KOPT-K1 (cell line): ENCODE data around the gene CCDC57.
"Not testable (repeated sequence)": the region's sequence is repeated elsewhere in the genome, so short reads cannot be mapped to it uniquely, and the experiment has no call there.

Source experiments
- H3K27ac ChIP-seq: fragments of 200-600 bp; sonication (generic); 2 replicates; pipeline ENCODE4 v1.5.1; 2016; ENCODE audit warnings: antibody characterized with exemption, mild to moderate bottlenecking, low read depth, low read length; ENCODE audit not compliant: poor library complexity, severe bottlenecking
- H3K36me3 ChIP-seq: fragments of 200-600 bp; sonication (generic); 2 replicates; pipeline ENCODE4 v1.5.1; 2017; ENCODE audit warnings: antibody characterized with exemption, mild to moderate bottlenecking, low read length, moderate library complexity; ENCODE audit not compliant: insufficient read depth
- H3K9me3 ChIP-seq: fragments of 200-600 bp; sonication (generic); 2 replicates; pipeline ENCODE4 v1.5.1; 2017; ENCODE audit warnings: antibody characterized with exemption, low read length, mild to moderate bottlenecking; ENCODE audit not compliant: insufficient read depth, poor library complexity, severe bottlenecking

CCDC57 gene

DNA sequence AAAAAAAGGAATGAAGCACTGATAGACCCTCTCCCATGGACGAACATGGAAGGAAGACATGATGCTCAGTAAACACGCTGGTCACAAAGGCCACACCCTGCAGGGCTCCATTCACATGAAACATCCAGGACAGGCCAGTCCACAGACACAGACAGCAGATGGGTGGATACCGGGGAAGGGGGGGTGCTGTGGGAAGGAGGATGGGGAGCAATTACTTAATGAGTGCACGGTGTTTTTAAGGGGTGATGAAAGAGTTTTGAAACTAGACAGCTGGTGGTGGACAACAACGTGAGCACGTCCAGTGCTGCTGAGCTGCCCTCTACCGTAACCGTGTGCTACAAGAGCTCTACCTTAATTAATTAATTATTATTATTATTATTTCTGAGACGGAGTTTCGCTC is 10.2 kb upstream of the CCDC57 start:
- H3K36me3 ChIP-seq = no peaks in the 10 kb centered on the region
- H3K9me3 ChIP-seq = no peaks in the 10 kb centered on the region
- no peak overlapping the region for H3K27ac ChIP-seq

- Histone ChIP-seq H3K36me3 (no peaks in the 10 kb centered on the region), H3K27ac (no peak overlapping the region), H3K9me3 (no peaks in the 10 kb centered on the region)
Measured at GRCh38 chr17:82221341-82221902, 8.8 kb upstream of the CCDC57 start.

GRCh38 chr17:82219753-82220709 is 7.4 kb upstream of the CCDC57 start:
- Histone ChIP-seq H3K9me3 (no peaks in the 10 kb centered on the region), H3K36me3 (no peaks in the 10 kb centered on the region), H3K27ac (no peak overlapping the region)

DNA sequence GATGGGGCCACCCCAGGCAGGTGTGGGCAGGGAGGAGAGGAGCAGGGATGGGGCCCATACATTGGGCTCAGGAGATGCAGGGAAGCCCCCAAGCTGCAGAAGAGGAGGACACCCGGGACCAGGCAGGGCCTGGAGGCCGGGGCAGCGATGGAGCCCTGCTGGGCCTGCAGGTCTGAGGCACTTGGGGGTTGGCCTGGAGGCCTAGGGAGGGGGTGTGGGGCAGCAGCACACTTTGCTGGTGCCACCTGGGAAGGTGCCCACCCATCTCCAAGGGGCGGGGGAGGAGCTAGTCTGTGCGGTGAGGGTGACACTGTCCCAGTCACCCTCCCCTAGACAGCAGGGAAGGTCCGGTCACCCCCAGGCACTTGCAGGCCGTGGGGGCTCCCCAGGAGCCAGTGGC is 6.4 kb upstream of the CCDC57 start:
- no peak overlapping the region for H3K27ac ChIP-seq
- H3K9me3 ChIP-seq = no peaks in the 10 kb centered on the region
- H3K36me3 ChIP-seq = no peaks in the 10 kb centered on the region

- H3K36me3 ChIP-seq = no peaks in the 10 kb centered on the region
- H3K9me3 ChIP-seq = no peaks in the 10 kb centered on the region
- H3K27ac ChIP-seq = no peak overlapping the region
Measured at GRCh38 chr17:82218349-82219075, 5.9 kb upstream of the CCDC57 start.

GRCh38 chr17:82217530-82218204 is 5.0 kb upstream of the CCDC57 start:
- Histone ChIP-seq H3K27ac (no peak overlapping the region), H3K9me3 (no peaks in the 10 kb centered on the region), H3K36me3 (no peaks in the 10 kb centered on the region)

- no peak overlapping the region for H3K27ac ChIP-seq
Measured at GRCh38 chr17:82217120-82217529, 4.5 kb upstream of the CCDC57 start.

GRCh38 chr17:82216301-82217119 is 3.9 kb upstream of the CCDC57 start:
- Histone ChIP-seq H3K9me3 (no peaks in the 10 kb centered on the region), H3K27ac (no peak overlapping the region), H3K36me3 (no peaks in the 10 kb centered on the region)

More at GRCh38 chr17:82217120-82217529, 4.5 kb upstream of the CCDC57 start:
- Histone ChIP-seq H3K9me3 (no peaks in the 10 kb centered on the region), H3K36me3 (no peaks in the 10 kb centered on the region)

GRCh38 chr17:82215972-82216300 is 3.3 kb upstream of the CCDC57 start:
- H3K27ac ChIP-seq = no peak overlapping the region
- no peaks in the 10 kb centered on the region for H3K36me3 ChIP-seq
- no peaks in the 10 kb centered on the region for H3K9me3 ChIP-seq

- Histone ChIP-seq H3K9me3 (no peaks in the 10 kb centered on the region), H3K27ac (no peak overlapping the region), H3K36me3 (no peaks in the 10 kb centered on the region)
Measured at GRCh38 chr17:82215095-82215971, 2.7 kb upstream of the CCDC57 start.

DNA sequence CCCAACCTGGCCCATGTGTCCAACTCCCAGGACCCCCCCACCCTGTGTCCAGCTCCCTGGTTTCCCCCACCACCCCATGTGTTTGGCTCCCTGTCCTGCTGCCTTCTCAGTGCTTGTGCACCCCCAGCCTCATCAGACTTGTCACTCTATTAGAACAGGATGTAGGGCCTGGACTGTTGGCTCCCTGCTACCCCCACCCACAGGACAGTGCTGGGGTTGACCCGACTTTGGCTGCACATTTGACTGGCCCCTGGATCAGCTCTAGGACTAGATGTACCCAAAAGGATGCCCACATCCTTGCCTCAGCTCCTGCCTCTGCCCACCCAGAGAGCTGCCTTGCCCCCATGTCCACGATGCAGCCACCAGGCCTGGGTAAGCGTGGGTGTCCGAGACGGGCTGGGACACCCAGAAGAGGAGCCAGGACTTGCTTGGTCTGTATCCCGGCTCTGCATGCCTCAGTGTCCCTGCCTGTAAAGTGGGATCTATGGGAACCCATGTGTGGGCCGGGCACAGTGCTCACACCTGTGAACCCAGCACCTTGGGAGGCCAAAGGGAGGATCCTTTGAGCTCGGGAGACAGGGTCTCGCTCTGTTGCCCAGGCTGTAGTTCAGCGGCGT is 1.5 kb upstream of the CCDC57 start:
- Histone ChIP-seq H3K36me3 (no peaks in the 10 kb centered on the region), H3K9me3 (no peaks in the 10 kb centered on the region), H3K27ac (no peak overlapping the region)

GRCh38 chr17:82213251-82214011 is 789 bp upstream of the CCDC57 start:
- Histone ChIP-seq H3K27ac (peak overlapping the region; percentile 50), H3K9me3 (no peaks in the 10 kb centered on the region)

GRCh38 chr17:82210655-82211054 is 2.0 kb downstream of the CCDC57 start:
- not testable (repeated sequence) for H3K9me3 ChIP-seq, H3K27ac ChIP-seq, H3K36me3 ChIP-seq

More at GRCh38 chr17:82213251-82214011, 789 bp upstream of the CCDC57 start:
- H3K36me3 ChIP-seq = no peaks in the 10 kb centered on the region
